ENCODE measurements around the gene NCEH1.

DNA sequence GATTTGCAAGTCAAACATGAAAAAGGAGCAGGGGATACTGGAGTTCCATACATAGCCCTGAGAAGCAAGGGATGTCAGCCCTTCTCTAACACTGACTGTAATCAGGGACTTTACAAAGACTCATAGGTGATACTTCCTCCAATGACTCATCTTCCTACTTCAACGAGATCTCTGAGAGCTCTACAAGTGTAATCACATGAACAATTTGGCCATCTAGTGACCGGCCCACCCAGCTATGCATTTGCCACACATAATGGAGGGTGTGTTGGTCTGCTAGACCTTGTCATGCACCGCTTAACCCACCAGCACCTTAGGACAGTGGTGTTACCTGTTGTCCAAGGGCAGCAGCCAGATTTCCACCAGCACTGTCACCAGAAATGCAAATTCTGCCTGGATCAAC lies 75.3 kb downstream of the NCEH1 start:
- TF ChIP-seq, protein P1, sequence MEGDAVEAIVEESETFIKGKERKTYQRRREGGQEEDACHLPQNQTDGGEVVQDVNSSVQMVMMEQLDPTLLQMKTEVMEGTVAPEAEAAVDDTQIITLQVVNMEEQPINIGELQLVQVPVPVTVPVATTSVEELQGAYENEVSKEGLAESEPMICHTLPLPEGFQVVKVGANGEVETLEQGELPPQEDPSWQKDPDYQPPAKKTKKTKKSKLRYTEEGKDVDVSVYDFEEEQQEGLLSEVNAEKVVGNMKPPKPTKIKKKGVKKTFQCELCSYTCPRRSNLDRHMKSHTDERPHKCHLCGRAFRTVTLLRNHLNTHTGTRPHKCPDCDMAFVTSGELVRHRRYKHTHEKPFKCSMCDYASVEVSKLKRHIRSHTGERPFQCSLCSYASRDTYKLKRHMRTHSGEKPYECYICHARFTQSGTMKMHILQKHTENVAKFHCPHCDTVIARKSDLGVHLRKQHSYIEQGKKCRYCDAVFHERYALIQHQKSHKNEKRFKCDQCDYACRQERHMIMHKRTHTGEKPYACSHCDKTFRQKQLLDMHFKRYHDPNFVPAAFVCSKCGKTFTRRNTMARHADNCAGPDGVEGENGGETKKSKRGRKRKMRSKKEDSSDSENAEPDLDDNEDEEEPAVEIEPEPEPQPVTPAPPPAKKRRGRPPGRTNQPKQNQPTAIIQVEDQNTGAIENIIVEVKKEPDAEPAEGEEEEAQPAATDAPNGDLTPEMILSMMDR (IDR thresholded peaks at IDR 0.05; ENCODE audit: poor library complexity) = no peak
- TF ChIP-seq EZH2phosphoT487 (IDR thresholded peaks at IDR 0.05; ENCODE audit: low read depth, severe bottlenecking, unreplicated experiment) (no peak), EZH2 (IDR thresholded peaks at IDR 0.05; ENCODE audit: borderline replicate concordance) (no peak)
